Measurements from ENCODE around the gene OLIG1.

OLIG1 gene

DNA sequence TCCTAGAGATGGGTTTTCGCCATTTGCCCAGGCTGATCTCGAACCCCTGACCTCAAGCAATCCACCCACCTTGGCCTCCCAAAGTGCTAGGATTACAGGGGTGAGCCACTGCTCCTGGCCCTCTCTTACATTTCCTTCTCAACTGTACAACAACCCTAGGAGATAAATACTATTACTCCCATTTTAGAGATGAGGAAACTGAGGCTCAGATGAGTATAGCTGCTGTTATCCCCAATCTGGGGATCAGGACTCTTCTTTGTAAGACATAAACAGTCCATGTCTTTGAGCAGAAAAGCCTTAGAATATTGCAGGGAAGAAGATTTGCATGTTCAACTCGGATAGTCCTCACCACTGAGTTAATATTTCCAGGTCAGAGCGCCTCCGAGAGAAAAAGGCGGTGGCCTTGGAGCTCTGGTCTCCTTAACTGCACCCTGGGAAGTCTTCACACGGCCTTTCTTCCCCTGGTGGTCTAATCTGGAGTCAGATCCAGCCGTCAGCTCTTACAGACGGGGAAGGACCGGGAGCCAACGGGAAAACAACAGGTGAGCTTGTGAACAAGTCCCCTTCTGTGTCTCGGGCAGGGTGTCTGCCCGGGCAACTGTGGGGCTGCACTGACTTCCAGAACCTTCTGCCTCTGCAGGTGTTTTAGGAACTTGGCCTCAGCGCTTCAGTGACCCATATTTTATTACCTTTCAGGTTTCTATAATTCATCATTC lies 5.9 kb upstream of the OLIG1 start:
- DNase-seq = no peak

DNA sequence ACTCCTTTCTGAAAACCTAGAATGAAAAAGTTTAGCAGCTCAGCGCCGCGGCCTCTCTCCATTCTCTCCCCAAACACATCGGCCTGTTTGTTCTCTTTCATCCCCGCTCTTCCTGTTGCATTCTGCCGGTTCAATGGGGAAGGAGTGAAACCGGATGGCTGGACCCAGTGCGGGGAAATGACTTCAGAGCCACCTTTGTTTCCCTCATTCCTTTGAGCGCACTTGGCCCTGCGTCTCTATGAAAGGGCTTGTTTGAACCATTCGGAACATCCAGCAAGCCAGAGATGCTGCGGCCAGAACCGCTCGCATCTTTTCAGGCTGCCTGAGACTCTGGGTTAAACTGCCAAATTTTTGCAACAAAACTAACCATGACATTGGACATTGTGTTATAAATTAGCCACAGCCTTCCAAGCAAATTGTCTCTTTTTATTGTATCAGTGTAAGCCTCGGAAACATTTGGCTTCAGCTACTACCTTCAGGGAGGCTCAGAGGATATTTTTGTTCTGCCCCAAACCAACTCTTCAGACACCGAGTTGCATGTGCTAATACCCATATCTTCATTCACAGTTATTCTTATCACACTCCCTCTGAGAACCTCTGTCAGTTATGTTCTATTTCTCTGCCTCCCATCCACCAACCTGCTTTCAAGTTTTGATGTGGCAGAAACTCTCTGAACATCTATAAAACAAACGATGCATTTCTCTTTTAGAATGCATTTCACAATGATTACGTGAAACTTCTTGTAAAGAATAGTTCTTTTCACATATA lies 5.1 kb upstream of the OLIG1 start:
- DNase-seq = no peak

DNA sequence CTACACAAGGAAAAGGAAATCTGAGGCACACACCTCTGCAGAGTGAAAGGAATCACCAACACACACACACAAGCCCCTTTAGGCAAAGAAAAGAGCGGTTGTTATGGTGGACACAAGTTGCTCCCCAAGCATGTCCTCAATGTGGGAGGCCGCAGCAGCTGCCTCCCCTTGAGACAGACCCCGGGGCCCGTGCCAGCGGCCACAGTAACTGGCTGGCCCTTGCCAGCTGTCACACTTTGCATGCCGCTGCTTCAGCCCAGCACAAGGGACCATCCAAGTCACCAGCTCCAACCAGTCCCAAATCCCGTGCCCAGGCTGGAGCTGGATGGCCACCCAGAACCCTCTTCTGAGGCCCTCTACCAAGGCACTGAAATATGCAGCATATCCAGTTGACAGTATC lies 2.9 kb upstream of the OLIG1 start:
- no peak for DNase-seq

DNA sequence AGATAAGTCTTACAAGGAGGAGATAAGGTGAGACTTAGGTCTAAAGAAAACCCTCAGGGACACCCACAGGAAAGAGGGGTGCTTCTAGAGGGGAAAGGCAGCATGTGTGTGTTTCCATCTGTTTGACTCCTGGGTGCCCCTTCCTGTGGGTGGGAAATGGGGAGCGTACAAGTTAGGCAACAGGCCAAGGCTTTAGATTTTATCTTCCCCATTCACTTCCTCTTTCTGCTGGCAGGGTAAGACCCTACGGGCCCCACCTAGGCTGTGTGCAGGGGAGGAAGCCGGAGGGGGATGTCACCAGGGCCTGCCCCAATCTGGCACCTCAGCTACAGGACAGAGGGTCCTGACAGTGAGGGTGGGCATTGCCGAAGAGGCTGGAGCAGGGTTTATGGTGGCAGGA lies 2.5 kb upstream of the OLIG1 start:
- no peak for DNase-seq

DNA sequence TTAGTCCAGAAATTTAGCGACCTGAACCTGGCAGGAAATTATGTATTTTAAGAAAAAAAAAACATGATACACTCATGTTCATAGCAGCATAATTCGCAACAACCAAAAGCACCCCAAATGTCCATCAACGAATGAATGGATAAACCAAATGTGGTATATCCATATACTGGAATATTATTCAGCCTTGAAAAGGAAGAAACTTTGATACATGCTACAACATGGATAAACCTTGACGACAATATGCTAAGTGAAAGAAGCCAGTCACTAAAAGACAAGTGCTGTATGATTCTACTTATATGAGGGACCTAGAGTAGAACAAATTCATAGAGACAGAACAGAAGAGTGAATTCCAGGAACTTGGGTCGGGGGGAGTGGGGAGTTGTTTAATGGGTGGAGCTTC lies 698 bp upstream of the OLIG1 start:
- DNase-seq = no peak

DNA sequence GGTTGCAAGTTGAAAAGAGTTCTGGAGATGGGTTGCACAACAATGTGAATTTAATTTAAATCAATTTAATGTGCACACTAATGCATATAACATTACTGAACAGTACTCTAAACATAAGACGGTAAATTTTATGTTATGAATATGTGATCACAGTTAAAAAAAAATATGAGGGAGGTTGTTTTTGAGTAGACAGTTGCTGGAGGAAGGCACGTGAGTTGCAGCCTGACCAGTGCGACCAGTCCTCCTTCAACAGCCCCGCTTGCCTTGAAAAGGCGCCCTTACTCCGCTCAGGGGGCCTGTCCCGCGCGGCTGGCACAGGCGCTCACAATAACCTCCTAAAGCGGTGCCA lies 322 bp upstream of the OLIG1 start:
- DNase-seq = no peak

DNA sequence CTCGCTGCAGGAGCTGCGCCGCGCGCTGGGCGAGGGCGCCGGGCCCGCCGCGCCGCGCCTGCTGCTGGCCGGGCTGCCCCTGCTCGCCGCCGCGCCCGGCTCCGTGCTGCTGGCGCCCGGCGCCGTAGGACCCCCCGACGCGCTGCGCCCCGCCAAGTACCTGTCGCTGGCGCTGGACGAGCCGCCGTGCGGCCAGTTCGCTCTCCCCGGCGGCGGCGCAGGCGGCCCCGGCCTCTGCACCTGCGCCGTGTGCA lies 730 bp downstream of the OLIG1 start:
- DNase-seq = no peak

DNA sequence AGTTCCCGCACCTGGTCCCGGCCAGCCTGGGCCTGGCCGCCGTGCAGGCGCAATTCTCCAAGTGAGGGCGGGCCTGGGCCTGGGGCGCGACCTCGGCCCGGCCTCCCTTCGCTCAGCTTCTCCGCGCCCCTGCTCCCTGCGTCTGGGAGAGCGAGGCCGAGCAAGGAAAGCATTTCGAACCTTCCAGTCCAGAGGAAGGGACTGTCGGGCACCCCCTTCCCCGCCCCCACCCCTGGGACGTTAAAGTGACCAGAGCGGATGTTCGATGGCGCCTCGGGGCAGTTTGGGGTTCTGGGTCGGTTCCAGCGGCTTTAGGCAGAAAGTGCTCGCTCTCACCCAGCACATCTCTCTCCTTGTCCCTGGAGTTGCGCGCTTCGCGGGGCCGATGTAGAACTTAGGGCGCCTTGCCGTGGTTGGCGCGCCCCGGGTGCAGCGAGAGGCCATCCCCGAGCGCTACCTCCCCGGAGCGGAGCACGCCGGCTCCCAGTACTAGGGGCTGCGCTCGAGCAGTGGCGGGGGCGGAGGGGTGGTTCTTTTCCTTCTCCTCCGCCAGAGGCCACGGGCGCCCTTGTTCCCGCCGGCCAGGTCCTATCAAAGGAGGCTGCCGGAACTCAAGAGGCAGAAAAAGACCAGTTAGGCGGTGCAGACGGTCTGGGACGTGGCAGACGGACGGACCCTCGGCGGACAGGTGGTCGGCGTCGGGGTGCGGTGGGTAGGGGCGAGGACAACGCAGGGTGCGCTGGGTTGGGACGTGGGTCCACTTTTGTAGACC lies 1.2 kb downstream of the OLIG1 start:
- DNase-seq = no peak

DNA sequence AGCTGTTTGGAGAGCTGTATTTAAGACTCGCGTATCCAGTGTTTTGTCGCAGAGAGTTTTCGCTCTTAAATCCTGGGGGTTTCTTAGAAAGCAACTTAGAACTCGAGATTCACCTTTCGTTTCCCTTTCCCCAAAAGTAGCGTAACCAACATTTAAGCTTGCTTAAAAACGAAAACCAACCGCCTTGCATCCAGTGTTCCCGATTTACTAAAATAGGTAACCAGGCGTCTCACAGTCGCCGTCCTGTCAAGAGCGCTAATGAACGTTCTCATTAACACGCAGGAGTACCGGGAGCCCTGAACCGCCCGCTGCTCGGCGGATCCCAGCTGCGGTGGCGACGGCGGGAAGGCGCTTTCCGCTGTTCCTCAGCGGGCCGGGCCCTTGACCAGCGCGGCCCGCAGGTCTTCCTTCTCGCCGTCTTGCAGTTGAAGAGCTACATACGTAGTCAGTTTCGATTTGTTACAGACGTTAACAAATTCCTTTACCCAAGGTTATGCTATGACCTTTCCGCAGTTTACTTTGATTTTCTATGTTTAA lies 1.9 kb downstream of the OLIG1 start:
- no peak for DNase-seq

DNA sequence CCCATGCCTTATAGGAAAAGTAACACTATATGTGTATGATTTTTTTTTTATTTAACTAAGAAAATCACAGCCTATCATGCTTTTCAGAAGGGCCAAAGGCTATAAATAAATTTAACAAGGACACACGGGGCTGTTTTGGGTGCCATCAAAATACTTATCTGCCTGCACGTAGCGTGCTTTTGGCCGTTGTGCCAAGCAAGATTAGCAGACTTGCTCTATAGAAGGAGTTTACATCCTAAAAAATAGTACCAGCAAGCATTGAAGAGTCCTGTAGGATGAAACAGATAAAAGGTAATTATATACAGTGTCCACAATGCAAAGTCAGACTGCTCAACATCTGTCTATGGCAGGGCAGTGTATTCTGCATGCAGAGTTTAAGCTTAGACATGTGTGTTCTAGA lies 3.7 kb downstream of the OLIG1 start:
- DNase-seq = no peak

DNA sequence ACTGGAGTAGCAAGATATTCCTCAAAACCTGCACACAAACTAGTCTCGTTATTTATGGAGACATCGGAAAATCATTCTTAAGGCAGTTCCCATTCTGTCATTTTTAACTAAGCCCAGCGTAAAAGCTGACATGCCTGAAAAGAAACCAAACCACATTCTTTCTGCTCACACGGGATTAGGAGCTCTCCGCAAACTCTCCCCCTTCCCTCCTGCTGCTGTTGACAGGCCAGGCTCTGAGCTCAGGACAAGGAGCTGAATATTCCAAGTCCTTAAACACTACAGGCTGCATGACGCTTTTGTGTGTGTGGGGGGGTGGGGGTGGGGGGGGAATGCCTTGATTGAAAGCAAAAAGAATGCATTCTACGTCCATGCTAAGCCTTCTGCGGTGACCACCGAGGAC lies 5.2 kb downstream of the OLIG1 start:
- DNase-seq = no peak

DNA sequence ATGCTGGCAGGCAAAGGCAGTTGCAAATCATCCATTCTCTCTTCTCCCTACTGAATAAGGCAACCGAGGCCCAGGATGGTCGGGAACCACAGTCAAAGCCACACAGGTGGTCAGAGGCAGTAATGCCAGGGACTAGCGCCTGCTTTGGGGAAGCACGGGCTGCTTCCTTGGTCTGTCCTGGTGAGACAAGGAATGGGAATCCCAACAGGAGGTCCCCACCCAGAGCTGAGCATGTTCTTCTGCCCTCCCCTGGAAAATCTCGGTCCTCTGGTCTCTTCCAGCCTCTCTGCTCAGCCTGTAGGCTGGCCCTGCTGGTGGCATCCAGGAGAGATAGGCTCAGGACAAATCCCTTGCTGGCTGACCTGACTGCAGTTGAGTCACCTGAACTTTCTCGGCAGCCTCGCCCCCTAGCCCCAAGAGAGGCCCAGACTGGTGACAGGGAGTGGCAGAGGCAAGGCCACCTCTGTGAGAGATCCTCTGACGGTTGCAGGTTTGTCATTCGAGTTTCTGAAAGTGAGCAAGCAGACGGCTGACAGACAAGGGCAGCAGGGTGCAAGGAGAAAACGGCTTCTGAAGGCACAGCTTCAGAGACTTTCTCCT lies 5.8 kb downstream of the OLIG1 start:
- DNase-seq = no peak

DNA sequence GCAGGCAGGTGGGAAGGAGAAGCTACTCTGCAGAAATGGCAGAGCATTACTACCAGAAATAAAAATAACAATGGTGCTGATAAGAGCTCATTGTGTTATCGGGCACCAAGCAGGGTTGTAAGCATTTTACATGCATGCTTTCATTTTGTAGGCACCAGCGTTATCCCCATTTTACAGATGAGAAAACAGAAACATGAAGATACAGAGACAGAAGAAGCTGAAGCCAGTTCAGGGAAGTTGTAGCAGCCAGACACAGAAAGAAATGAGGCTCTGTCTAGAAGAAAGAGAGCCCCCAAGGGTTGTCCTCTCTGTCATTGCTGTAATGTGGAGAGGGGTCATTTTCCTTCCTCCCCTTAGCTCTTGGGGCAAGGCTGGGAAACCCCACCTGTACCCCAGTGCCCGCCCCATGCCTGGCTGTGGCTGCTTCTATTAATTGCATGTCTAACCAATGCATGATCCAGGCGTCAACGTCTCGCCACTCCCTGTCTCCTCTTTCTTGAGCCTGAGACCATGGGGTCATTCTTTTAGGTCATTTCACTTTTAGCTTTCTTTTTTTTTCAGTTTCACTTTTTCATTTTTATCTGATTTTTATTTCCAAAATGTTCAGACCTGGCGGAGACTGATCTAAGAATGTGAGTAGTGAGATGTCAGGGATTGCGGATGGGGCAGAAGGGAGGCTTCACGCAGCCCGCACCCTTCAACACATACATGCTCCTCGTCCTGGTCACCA lies 6.8 kb downstream of the OLIG1 start:
- DNase-seq = no peak

DNA sequence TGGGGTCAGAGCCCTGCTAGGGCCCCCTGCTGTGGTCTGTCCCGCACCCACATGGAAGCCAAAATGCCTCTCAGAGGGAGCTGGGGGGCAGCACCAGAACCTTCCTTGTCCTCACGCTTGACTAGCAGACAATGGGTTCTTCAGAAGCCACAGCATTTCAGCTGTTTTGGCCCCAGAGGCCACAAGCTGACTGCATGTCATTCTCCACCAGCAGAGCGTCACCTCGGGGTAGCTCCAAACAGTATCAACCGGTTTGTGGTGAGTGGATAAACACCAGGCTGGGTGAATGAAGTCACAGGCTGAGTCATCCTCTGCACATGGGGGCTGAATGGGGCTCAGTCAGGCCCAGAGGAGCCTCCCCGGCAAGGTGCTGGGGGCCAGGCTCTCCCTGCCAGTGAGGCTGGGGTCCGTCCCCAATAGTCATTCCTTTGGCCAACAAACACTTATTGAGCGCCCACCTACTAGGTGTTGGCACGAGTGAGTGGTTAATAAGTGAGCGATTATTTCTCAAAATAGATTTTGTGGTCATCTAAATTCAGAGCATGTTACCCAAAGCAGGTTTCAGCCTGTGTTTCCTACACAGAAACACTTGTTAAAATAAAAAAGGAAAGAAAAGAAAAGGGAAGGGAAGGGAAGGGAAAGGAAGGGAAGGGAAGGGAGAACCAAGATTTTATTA lies 9.1 kb downstream of the OLIG1 start:
- DNase-seq = no peak

DNA sequence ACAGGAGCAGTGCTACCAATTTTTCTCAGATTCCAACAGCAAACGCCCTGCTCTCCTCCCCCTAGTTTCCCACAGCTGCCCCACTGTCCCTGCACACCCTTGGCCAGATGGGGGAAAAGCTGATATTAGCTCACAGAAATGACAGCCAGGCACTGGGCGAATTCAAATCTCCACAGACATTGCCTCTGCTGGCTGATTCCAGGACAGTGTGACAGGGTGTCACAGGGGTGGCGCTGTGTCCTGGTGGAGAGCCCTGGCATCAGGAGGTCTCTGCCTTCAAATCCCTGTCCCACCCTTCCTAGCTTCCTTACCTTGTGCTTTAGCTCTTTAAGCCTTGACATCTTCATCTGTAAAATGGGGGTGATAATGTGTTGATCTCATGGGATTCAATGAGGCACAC lies 10.4 kb downstream of the OLIG1 start:
- no peak for DNase-seq

DNA sequence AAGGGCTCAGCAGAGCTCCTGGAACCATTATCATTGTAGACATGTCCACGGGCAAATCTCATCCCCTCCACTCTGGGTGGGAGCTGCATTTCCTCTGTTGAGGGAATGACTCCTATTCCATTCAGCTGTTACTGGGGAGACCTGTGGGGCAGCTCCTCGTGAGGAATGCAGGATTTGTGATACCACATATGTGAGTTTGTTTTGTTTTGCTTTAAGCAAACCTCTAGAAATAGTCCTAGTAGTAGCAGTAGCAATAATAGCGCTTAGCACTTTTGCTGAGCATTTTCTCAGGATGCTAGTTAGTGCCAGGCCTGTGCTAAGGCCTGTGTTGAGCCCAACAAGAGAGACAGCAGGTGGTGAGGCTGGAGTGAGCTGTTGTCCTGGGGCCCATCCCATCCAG lies 10.8 kb downstream of the OLIG1 start:
- no peak for DNase-seq

DNA sequence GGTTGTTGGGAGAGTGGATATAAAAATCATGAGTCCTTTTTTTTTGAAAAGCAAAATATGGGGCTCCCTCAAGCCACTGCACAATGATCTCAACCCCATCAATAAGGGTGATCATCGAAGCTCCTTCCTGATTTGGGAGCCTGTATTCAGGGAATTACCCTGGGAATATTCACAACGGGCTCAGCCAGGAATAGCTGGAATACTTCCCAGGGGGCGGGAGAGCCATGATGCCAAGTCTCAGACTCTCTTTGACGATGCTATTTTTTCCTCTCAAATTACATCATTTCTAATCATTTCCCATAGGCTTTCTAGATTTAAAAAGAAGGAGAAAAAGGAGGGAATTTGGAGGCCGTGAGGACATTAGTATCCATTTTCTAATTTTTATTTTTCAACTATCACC lies 18.4 kb downstream of the OLIG1 start:
- DNase-seq = no peak

DNA sequence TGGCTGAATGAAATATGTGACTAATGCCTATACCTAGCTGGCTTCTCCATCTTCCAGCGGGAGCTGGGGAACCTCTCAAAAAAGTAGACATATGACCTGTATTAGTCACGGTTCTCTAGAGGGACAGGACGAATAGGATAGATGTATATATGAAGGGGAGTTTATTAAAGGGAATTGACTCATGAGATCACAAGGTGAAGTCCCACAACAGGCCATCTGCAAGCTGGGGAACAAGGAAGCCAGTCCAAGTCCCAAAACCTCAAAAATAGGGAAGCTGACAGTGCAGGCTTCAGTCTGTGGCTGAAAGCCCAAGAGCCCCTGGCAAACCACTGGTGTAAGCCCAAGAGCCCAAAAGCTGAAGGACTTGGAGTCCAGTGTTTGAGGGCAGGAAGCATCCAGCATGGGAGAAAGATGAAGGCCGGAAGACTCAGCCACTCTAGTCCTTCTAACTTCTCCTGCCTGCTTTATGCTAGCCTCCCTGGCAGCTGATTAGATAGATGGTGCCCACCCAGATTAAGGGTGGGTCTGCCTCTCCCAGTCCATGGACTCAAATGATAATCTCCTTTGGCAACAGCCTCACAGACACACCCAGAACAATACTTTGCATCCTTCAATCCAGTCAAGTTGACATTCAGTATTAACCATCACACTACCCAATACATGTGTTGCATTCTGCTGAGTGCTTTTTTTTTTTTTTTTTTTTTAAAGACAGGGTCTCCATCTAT lies 19.6 kb downstream of the OLIG1 start:
- no peak for DNase-seq

DNA sequence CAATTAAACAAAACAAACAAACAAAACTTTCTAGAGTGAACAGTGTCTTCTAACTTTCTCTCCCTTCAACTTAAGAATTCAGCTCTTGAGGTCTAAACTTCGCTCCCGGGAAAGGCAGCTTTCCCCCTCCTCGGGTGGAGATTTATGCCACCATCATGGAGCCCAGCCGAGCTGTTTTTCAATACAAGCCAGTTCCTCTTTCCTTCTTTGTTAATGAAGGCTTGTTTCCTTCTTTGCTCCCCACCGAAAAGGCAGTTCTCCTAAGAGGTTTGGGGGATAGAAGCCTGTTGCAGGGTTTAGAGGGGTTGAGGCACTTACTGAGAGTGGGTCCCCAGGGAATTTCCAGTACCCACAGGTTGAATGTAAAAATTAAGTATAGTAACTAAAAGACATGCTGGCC lies 26.5 kb downstream of the OLIG1 start:
- DNase-seq = no peak

DNA sequence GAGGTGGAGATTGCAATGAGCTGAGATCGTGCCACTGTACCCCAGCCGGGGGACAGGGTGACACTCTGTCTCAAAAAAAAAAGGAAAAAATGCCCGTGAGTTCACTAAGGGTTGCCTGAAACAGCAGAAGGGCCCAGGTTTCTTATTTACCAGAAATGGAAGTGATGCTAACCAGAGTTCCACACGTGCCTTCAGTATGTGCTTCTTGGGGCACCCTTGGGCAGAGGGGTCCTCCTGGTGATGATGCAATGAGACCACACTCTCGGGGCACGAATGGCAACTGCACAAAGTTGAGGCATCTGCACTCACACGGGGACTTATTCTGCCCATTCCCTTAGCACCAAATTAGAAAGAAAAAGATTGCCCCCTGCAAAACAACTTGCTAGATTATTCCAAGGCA lies 29.2 kb downstream of the OLIG1 start:
- DNase-seq = no peak

DNA sequence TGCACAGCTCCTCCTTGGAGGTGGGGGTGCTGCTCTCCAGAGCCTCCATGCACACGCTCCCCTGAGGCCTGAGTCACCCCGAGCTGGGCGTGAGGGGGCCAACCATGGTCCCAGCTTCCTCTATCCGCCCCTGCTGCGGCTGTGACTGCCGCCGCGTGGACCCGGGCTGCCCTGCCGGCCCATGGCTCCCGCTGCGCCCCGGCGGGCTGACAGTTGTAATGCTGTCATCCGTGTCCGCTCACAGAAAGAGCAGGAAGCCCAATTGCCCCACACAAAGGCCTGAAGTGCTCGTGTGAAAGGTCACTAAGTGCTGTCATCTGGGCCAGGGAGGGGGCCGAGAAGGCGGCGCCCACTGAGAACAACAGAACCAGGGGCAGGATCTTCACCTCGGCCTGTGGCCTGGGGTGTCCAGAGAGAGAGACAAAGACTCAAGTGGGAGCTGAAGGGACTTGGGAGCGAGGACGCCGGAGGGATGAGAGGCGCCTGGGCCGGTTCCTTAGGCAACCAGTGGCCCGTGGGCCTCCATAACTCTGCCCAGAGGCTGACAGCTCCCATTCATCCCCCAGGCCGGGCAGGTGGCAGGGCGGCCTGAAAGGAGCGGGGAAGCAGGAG lies 31.5 kb downstream of the OLIG1 start:
- no peak for DNase-seq

Measured in NCI-H1048 (cell line).